HG03571 (cell line): Measurements from ENCODE around the gene CRIP3.
"Not testable (repeated sequence)": the region's sequence is repeated elsewhere in the genome, so short reads cannot be mapped to it uniquely, and the experiment has no call there.

ENCODE experiments used
- ATAC-seq: cut with Tn5 transposase; IDR thresholded peaks from one replicate; pipeline ENCODE4 v1.9.1; 2021; ENCODE audit not compliant: unreplicated experiment

Gene CRIP3

GRCh38 chr6:43308101-43308989 lies at the start of gene CRIP3:
CRIP3 (minus strand) TSS chr6:43308826; CDS start chr6:43308792, 34 bp downstream.
- ATAC-seq: peak; percentile 45

DNA sequence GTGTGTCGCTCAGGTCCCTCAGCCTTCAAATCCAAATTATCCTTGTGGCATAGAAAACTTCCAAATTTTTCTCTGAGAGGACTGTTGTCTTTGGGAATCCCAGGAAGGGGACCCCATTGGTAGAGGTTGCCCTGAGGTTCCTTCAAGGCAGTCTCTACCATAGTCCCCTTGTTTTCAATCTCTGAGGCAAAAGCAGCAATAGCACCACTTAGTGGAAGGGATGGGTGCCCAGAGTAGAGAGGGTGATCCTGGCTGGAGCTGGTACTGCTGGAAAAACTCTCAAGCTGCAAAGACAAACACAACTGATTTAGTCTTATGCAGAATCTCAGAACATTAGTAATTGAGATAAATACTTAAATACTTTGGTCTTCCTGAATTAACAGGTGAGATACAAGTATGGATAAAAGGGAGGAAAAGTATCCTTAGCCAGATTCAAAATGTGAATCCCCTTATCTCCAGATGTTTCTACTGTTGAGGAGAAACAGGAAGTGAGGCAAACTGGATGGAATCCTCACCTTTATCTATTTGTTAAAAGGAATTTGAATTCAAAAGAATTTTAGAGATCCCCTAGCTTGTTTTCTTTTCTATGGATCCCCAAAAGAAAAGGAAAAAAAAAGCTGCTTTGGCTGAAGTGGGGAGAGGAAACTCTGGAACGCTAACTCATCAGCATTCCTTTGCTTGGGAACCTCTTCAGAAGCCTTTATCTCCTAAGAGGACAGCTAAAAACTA lies 47.4 kb upstream of the CRIP3 start:
- ATAC-seq: no peak

GRCh38 chr6:43351951-43352350 lies 43.3 kb upstream of the CRIP3 start:
- not testable (repeated sequence) for ATAC-seq

GRCh38 chr6:43347444-43347843 lies 38.8 kb upstream of the CRIP3 start:
- ATAC-seq: no peak

- ATAC-seq: no peak
Measured at GRCh38 chr6:43347021-43347420, 38.4 kb upstream of the CRIP3 start.

DNA sequence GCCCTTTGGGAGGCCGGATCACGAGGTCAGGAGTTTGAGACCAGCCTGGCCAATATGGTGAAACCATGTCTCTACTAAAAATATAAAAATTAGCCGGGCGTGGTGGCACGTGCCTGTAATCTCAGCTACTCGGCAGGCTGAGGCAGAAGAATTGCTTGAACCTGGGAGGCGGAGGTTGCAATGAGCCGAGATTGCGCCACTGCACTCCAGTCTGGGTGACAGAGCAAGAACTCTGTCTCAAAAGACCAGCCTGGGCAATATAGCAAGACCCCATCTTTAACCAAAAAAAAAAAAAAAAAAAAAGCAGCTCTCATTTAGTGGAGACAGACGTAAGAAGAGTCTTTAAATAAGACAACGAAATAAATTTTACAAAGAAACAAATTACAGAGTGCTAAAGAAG lies 37.6 kb upstream of the CRIP3 start:
- not testable (repeated sequence) for ATAC-seq

DNA sequence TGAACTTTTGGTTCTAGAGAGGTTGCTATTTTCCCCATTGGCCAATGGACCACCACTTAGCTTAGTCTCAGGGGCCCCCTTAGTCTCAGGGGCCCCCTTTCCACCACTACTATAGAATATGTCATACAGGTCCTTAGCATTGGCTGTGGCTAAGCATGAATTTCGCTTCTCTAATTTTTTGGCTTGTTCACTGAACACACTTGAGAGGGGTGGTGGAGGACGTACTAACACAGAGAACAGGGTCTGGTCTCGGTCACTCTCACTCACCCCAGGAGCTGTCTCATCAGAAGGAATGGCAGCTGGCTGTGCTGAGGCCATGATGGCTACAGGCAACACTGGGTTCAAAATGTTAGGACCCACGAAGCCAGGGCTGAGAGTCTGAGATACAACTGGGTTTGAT lies 30.5 kb upstream of the CRIP3 start:
- peak; percentile 71 for ATAC-seq

GRCh38 chr6:43338243-43338642 lies 29.6 kb upstream of the CRIP3 start:
- ATAC-seq: peak; percentile 51

DNA sequence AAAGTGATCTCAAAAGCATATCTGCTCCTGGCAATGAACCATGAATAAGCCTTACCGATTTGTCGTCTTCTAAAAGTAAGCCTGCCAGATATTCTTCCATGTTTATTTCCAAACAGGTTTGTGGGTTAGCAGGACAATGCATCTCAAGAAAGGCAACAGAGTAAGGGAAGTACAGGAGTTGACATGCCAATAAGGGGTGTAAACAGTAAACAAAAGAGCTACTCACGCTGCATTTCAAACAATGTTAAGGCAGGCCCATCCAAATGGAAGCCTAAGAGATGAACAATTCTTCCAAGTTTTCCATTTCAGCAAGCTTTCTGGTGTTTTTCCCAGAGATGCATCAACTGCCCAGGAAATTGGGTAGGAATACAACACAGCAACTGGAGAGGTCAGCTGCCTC lies 27.8 kb upstream of the CRIP3 start:
- no peak for ATAC-seq

- no peak for ATAC-seq
Measured at GRCh38 chr6:43335469-43335868, 26.8 kb upstream of the CRIP3 start.

- no peak for ATAC-seq
Measured at GRCh38 chr6:43334466-43335095, 26.0 kb upstream of the CRIP3 start.

GRCh38 chr6:43331891-43332290 lies 23.3 kb upstream of the CRIP3 start:
- no peak for ATAC-seq

- ATAC-seq: no peak
Measured at GRCh38 chr6:43331470-43331869, 22.8 kb upstream of the CRIP3 start.

DNA sequence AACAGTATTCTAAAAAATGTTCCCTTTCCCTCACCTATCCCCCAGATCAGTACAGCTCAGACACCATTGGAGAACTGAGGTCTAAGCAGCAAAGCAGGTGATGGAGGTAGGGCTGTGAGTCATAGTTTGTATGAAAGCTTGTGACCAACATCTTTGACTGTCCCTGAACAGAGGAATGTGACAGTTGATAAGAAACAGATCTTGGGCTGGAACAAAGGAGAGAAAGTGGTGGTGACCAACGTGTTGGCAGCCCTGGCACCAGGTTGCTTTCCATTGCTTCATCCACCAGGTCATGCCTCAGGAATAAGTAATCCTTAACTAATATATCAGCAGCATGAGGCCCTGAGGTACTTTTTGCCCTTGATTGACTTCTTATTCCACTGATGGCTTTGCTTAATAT lies 19.9 kb upstream of the CRIP3 start:
- no peak for ATAC-seq

- ATAC-seq: no peak
Measured at GRCh38 chr6:43325876-43326275, 17.2 kb upstream of the CRIP3 start.

DNA sequence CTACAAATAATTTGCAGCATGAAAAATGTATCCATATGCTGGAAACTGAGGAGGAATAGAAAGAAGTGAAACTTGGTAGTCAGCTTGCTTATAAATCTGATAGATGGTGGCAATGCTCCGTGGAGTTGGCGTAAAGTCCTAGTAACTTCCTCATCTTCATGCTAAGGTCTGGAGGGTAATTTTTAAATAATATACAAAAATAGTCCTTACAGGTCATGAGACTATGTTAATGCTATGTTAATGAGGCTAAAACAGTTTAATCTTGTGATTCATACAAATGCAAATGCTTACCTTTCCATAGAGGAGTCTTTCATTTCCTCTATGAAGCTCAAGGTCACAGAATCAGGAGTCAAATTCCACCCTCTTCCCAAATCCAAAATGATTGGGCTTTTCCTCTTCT lies 9.4 kb upstream of the CRIP3 start:
- ATAC-seq: no peak

GRCh38 chr6:43313813-43314212 lies 5.2 kb upstream of the CRIP3 start:
- no peak for ATAC-seq

GRCh38 chr6:43311666-43312065 lies 3.0 kb upstream of the CRIP3 start:
- ATAC-seq: no peak

GRCh38 chr6:43310624-43311023 lies 2.0 kb upstream of the CRIP3 start:
- ATAC-seq: no peak

GRCh38 chr6:43310134-43310533 lies 1.5 kb upstream of the CRIP3 start:
- ATAC-seq: no peak

DNA sequence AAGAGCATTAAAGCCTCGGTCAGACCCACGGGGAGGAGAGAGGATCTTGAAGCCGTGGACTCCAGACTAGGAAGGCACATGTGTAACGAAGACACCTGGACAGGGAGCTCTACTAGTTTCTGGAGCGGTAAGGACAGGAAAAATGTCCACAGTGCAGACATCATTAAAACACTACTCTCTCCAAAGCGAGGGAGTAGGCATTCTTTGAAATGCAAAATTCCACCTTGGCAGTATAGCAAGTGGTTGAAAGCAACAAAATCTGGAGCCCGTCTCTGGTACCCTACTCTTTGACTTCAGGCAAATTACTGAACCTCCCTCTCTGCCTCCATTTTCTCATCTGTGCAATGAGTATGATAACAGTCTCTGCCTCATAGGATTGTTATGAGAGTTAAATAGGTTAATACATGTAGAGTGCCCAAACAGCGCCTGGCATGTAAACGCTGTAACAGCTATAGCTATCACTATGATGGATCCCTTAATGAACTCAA lies 408 bp upstream of the CRIP3 start:
- ATAC-seq: no peak
